DOHH2 (cell line): Measurements from ENCODE around the gene CUBN.

Experiments used
- H3F3A ChIP-seq: fragments of 200-600 bp; sonication (generic), shearing (Covaris generic); 2 replicates; pipeline ENCODE4 v1.6.0; 2016; ENCODE audit warnings: antibody characterized with exemption, mild to moderate bottlenecking; ENCODE audit not compliant: control insufficient read depth, insufficient read depth
- H3K27ac ChIP-seq: fragments of 200-600 bp; sonication (generic); 2 replicates; pipeline ENCODE4 v1.5.1; 2014; ENCODE audit warnings: low read depth, mild to moderate bottlenecking, low read length, moderate library complexity
- H3K27me3 ChIP-seq: fragments of 200-600 bp; sonication (generic); 2 replicates; pipeline ENCODE4 v1.6.1; 2014; ENCODE audit warnings: mild to moderate bottlenecking, low read length, mixed read lengths; ENCODE audit not compliant: control insufficient read depth
- H3K36me3 ChIP-seq: fragments of 200-600 bp; sonication (generic); 2 replicates; pipeline ENCODE4 v1.6.1; 2014; ENCODE audit warnings: mild to moderate bottlenecking, low read length, moderate library complexity, mixed read lengths; ENCODE audit not compliant: control insufficient read depth
- H3K4me1 ChIP-seq: fragments of 200-600 bp; sonication (generic); 2 replicates; pipeline ENCODE4 v1.6.1; 2014; ENCODE audit warnings: mild to moderate bottlenecking, low read length, mixed read lengths; ENCODE audit not compliant: control insufficient read depth
- H3K4me2 ChIP-seq: fragments of 200-600 bp; sonication (generic); 2 replicates; pipeline ENCODE4 v1.6.0; 2014; ENCODE audit warnings: mild to moderate bottlenecking, low read length, moderate library complexity
- H3K4me3 ChIP-seq: fragments of 200-600 bp; sonication (generic); 2 replicates; pipeline ENCODE4 v1.5.1; 2014; ENCODE audit warnings: mild to moderate bottlenecking, low read length, mixed read lengths
- H3K79me2 ChIP-seq: fragments of 200-600 bp; sonication (generic); 2 replicates; pipeline ENCODE4 v1.6.1; 2014; ENCODE audit warnings: mild to moderate bottlenecking, low read length, mixed read lengths; ENCODE audit not compliant: control insufficient read depth
- H3K9me2 ChIP-seq: fragments of 200-600 bp; sonication (generic); replicated peaks from 2 replicates; pipeline ENCODE4 v1.6.1; 2014; ENCODE audit warnings: mild to moderate bottlenecking, low read length, mixed read lengths; ENCODE audit not compliant: control insufficient read depth
- H3K9me3 ChIP-seq: fragments of 200-600 bp; sonication (generic); 2 replicates; pipeline ENCODE4 v1.6.1; 2014; ENCODE audit warnings: antibody characterized with exemption, low read length, mixed read lengths; ENCODE audit not compliant: control insufficient read depth, insufficient read depth
- H4K20me1 ChIP-seq: fragments of 200-600 bp; sonication (generic); 2 replicates; pipeline ENCODE4 v1.6.0; 2014; ENCODE audit warnings: low read depth, mild to moderate bottlenecking, antibody characterized with exemption, low read length, moderate library complexity; ENCODE audit not compliant: control insufficient read depth, insufficient read depth
- CTCF ChIP-seq: fragments of 200-600 bp; sonication (generic); IDR thresholded peaks from one replicate; pipeline ENCODE4 v1.5.1; 2014; ENCODE audit warnings: antibody characterized with exemption, mild to moderate bottlenecking, low read depth, low read length; ENCODE audit not compliant: poor library complexity, severe bottlenecking
- EZH2phosphoT487 ChIP-seq: fragments of 200-600 bp; sonication (generic); IDR thresholded peaks from 2 replicates; pipeline ENCODE4 v1.6.1; 2017; ENCODE audit warnings: borderline replicate concordance, mild to moderate bottlenecking, antibody characterized with exemption, low read length, moderate library complexity, mixed read lengths

The CUBN gene

GRCh38 chr10:16788778-16789177, 340.8 kb downstream of the CUBN start:
- Histone ChIP-seq H3K36me3 (no peaks in the 10 kb centered on the region), H3K4me1 (no peaks in the 10 kb centered on the region), H3K4me3 (no peak overlapping the region), H3K27ac (no peak overlapping the region), H3K9me2 (no peaks in the 10 kb centered on the region), H3K79me2 (peaks cover 11% of the 10 kb centered on the region), H3K27me3 (no peaks in the 10 kb centered on the region), H3F3A (no peaks in the 10 kb centered on the region), H3K4me2 (no peak overlapping the region), H4K20me1 (no peaks in the 10 kb centered on the region), H3K9me3 (no peaks in the 10 kb centered on the region)
- TF ChIP-seq EZH2phosphoT487: no peak
- TF ChIP-seq CTCF: no peak

GRCh38 chr10:16788125-16788524, 341.5 kb downstream of the CUBN start:
- H3F3A ChIP-seq: no peaks in the 10 kb centered on the region
- H3K4me3 ChIP-seq: no peak overlapping the region

GRCh38 chr10:16787361-16787791, 342.2 kb downstream of the CUBN start:
- Histone ChIP-seq H4K20me1 (no peaks in the 10 kb centered on the region), H3K36me3 (no peaks in the 10 kb centered on the region), H3F3A (no peaks in the 10 kb centered on the region), H3K4me1 (no peaks in the 10 kb centered on the region), H3K79me2 (peaks cover 3% of the 10 kb centered on the region; the same call in 1 of the 2 replicates), H3K27me3 (no peaks in the 10 kb centered on the region), H3K27ac (no peak overlapping the region), H3K4me3 (no peak overlapping the region), H3K9me2 (no peaks in the 10 kb centered on the region), H3K9me3 (no peaks in the 10 kb centered on the region), H3K4me2 (no peak overlapping the region)
- TF ChIP-seq CTCF: no peak
- no peak for TF ChIP-seq EZH2phosphoT487

More at GRCh38 chr10:16788125-16788524, 341.5 kb downstream of the CUBN start:
- Histone ChIP-seq H4K20me1 (no peaks in the 10 kb centered on the region), H3K4me2 (no peak overlapping the region), H3K4me1 (no peaks in the 10 kb centered on the region), H3K79me2 (peaks cover 6% of the 10 kb centered on the region), H3K9me3 (no peaks in the 10 kb centered on the region), H3K27me3 (no peaks in the 10 kb centered on the region), H3K27ac (no peak overlapping the region), H3K36me3 (no peaks in the 10 kb centered on the region), H3K9me2 (no peaks in the 10 kb centered on the region)
- TF ChIP-seq CTCF: no peak
- no peak for TF ChIP-seq EZH2phosphoT487
